H1 (cell line): Measurements from ENCODE around the gene CELF5. TPM values are rescaled to one million over a fixed set of nuclear protein-coding genes. Genes with fewer than 3 reads are reported as not detected.
A peak's percentile ranks its signal among the peaks of the same experiment; 100 is the strongest.

Experiments
- CTCF ChIA-PET: fragments of 300-600 bp; sonication (Branson Sonifier 250); formaldehyde crosslinking; loops from one replicate; lab custom pipeline; 2021; ENCODE audit not compliant: partially characterized antibody; lab: Charles Lee
- POLR2A ChIA-PET: fragments of 300-600 bp; sonication (Branson Sonifier 250); formaldehyde crosslinking; loops from one replicate; lab custom pipeline; 2021; ENCODE audit warnings: inconsistent platforms; ENCODE audit not compliant: partially characterized antibody; lab: Charles Lee
- DNase-seq, 2 experiments: peaks; one replicate each; pipeline versions ENCODE4 v3.0.0 to v3.0.0-alpha.2; 2010 to 2022; ENCODE audit warnings: low spot score in 2 of 2, low read depth in 1 of 2, mixed read lengths in 1 of 2
- FAIRE-seq: peaks from 2 replicates; lab custom pipeline; 2011; peaks lifted over from hg19 to GRCh38; lab: Jason Lieb, UNC
- H2AFZ ChIP-seq: 2 replicates; pipeline ENCODE4 v1.8.1; 2012; ENCODE audit warnings: low read length, inconsistent platforms
- H2AK5ac ChIP-seq: 2 replicates; pipeline ENCODE4 v1.6.1; 2013; ENCODE audit warnings: low read depth, low read length
- H2BK120ac ChIP-seq: replicated peaks from 2 replicates; pipeline ENCODE3; 2013; ENCODE audit warnings: low read depth, low read length, inconsistent platforms
- H2BK12ac ChIP-seq: 2 replicates; pipeline ENCODE4 v1.6.1; 2013; ENCODE audit warnings: low read depth, low read length
- H2BK15ac ChIP-seq: 2 replicates; pipeline ENCODE4 v1.6.1; 2013; ENCODE audit warnings: low read length
- H2BK20ac ChIP-seq: 2 replicates; pipeline ENCODE4 v1.6.1; 2013; ENCODE audit warnings: low read length
- H2BK5ac ChIP-seq: 2 replicates; pipeline ENCODE4 v1.6.1; 2013; ENCODE audit warnings: low read depth, low read length
- H3K14ac ChIP-seq: 2 replicates; pipeline ENCODE4 v1.6.1; 2013; ENCODE audit warnings: inconsistent platforms; ENCODE audit not compliant: insufficient read length
- H3K18ac ChIP-seq: 2 replicates; pipeline ENCODE4 v1.6.1; 2013; ENCODE audit warnings: low read length; ENCODE audit errors: extremely low read depth
- H3K23ac ChIP-seq: 2 replicates; pipeline ENCODE4 v1.6.1; 2013; ENCODE audit warnings: inconsistent platforms; ENCODE audit not compliant: insufficient read length
- H3K23me2 ChIP-seq: 2 replicates; pipeline ENCODE4 v1.6.1; 2013; ENCODE audit warnings: low read depth, low read length
- H3K27ac ChIP-seq: 2 replicates; pipeline ENCODE4 v1.6.1; 2011; ENCODE audit warnings: low read depth, low read length, inconsistent platforms
- H3K27me3 ChIP-seq, 4 experiments: replicated peaks in 1 of 4; 1 replicate in 1 of 4; 2 replicates in 3 of 4; pipeline versions ENCODE4 v1.6.1 to v1.8.1; 2011 to 2013; ENCODE audit warnings: low read length in 3 of 4, mild to moderate bottlenecking in 3 of 4, inconsistent platforms in 2 of 4, mixed read lengths in 2 of 4, moderate library complexity in 1 of 4; ENCODE audit not compliant: control insufficient read depth in 3 of 4, insufficient read depth in 3 of 4; ENCODE audit errors: extremely low read depth in 1 of 4
- H3K36me3 ChIP-seq, 4 experiments: 2 replicates each; pipeline versions ENCODE4 v1.6.1 to v1.8.1; 2011 to 2013; ENCODE audit warnings: mild to moderate bottlenecking in 4 of 4, low read length in 3 of 4, moderate library complexity in 2 of 4, control low read depth in 1 of 4, inconsistent platforms in 1 of 4; ENCODE audit not compliant: insufficient read depth in 4 of 4, control insufficient read depth in 2 of 4
- H3K4ac ChIP-seq: replicated peaks from 2 replicates; pipeline ENCODE3; 2013; ENCODE audit warnings: low read length, low read depth, mixed read lengths, inconsistent platforms; ENCODE audit not compliant: insufficient read length
- H3K4me1 ChIP-seq, 4 experiments: replicated peaks in 1 of 4; 1 replicate in 1 of 4; 2 replicates in 3 of 4; pipeline versions ENCODE4 v1.6.1 to v1.8.1; 2011 to 2013; ENCODE audit warnings: low read length in 3 of 4, inconsistent platforms in 2 of 4, mixed read lengths in 1 of 4; ENCODE audit not compliant: insufficient read depth in 4 of 4, control insufficient read depth in 3 of 4
- H3K4me2 ChIP-seq, 2 experiments: 2 replicates each; pipeline versions ENCODE4 v1.6.1 to v1.8.1; 2011 to 2013; ENCODE audit warnings: low read depth in 2 of 2, low read length in 2 of 2, control low read depth in 1 of 2, inconsistent platforms in 1 of 2, mild to moderate bottlenecking in 1 of 2; ENCODE audit not compliant: insufficient read depth in 1 of 2
- H3K4me3 ChIP-seq, 4 experiments: fragments of 200-600, 300-600 bp in 1 of 4; sonication (generic), shearing (Covaris generic), sonication (Bioruptor Twin) in 1 of 4; 2 replicates each; pipeline versions ENCODE4 v1.5.1 to v1.8.1; 2011 to 2016; ENCODE audit warnings: low read length in 4 of 4, low read depth in 3 of 4, control low read depth in 2 of 4, inconsistent platforms in 2 of 4, mild to moderate bottlenecking in 2 of 4, mixed read lengths in 1 of 4, moderate library complexity in 1 of 4; ENCODE audit not compliant: insufficient read depth in 2 of 4; ENCODE audit errors: extremely low read depth in 1 of 4
- H3K56ac ChIP-seq: replicated peaks from 2 replicates; pipeline ENCODE3; 2013; ENCODE audit warnings: low read depth, mild to moderate bottlenecking, mixed read lengths, low read length, inconsistent platforms; ENCODE audit not compliant: insufficient read length
- H3K79me1 ChIP-seq: 2 replicates; pipeline ENCODE4 v1.6.1; 2013; ENCODE audit warnings: low read depth, low read length, control low read depth
- H3K79me2 ChIP-seq, 2 experiments: 2 replicates each; pipeline versions ENCODE4 v1.6.1 to v1.8.1; 2012 to 2013; ENCODE audit warnings: low read length in 2 of 2, mild to moderate bottlenecking in 2 of 2, inconsistent platforms in 1 of 2; ENCODE audit not compliant: insufficient read depth in 2 of 2, control insufficient read depth in 1 of 2
- H3K9ac ChIP-seq, 4 experiments: replicated peaks in 1 of 4; 1 replicate in 1 of 4; 2 replicates in 3 of 4; pipeline versions ENCODE4 v1.6.1 to v1.8.1; 2011 to 2013; ENCODE audit warnings: low read depth in 3 of 4, low read length in 3 of 4, control low read depth in 2 of 4, mild to moderate bottlenecking in 2 of 4, moderate library complexity in 2 of 4, inconsistent platforms in 1 of 4; ENCODE audit errors: extremely low read depth in 1 of 4
- H3K9me3 ChIP-seq, 2 experiments: 2 replicates each; pipeline versions ENCODE4 v1.6.1 to v1.8.1; 2012 to 2013; ENCODE audit warnings: mild to moderate bottlenecking in 2 of 2, moderate library complexity in 2 of 2, control low read depth in 1 of 2, inconsistent platforms in 1 of 2, low read depth in 1 of 2, low read length in 1 of 2, mixed read lengths in 1 of 2; ENCODE audit not compliant: insufficient read depth in 2 of 2
- H4K20me1 ChIP-seq, 2 experiments: replicated peaks in 1 of 2; 2 replicates each; pipeline versions ENCODE3 to v1.8.1; 2011 to 2013; ENCODE audit warnings: inconsistent platforms in 2 of 2, low read length in 2 of 2, mild to moderate bottlenecking in 1 of 2; ENCODE audit not compliant: insufficient read depth in 2 of 2, control insufficient read depth in 1 of 2
- H4K5ac ChIP-seq: 2 replicates; pipeline ENCODE4 v1.6.1; 2013; ENCODE audit warnings: low read length, low read depth, mixed read lengths, inconsistent platforms; ENCODE audit not compliant: insufficient read length
- H4K8ac ChIP-seq: 2 replicates; pipeline ENCODE4 v1.8.0; 2013; ENCODE audit warnings: mild to moderate bottlenecking, moderate library complexity, low read length, inconsistent platforms; ENCODE audit not compliant: insufficient read depth; ENCODE audit errors: extremely low read depth
- H4K91ac ChIP-seq: replicated peaks from 2 replicates; pipeline ENCODE3; 2013; ENCODE audit warnings: low read length, mixed read lengths, inconsistent platforms; ENCODE audit not compliant: insufficient read length
- NRF1 ChIP-seq: IDR thresholded peaks from 2 replicates; pipeline ENCODE4 v1.6.1; 2011; ENCODE audit warnings: mild to moderate bottlenecking, low read depth, low read length, improper control_type of control experiment
- WGBS, 2 experiments: shearing (Covaris generic) in 1 of 2; methylation state at CpG; one replicate each; pipeline versions ENCODE4 v1.1.6 to v1.1.7; 2013 to 2015; ENCODE audit warnings: low lambda C conversion rate in 2 of 2, mixed read lengths in 2 of 2, inconsistent platforms in 1 of 2, low coverage in 1 of 2, missing lambda C conversion rate in 1 of 2; ENCODE audit not compliant: insufficient replicate concordance in 2 of 2, insufficient coverage in 1 of 2, insufficient read length in 1 of 2; ENCODE audit errors: extremely low coverage in 1 of 2, missing lambda C conversion rate in 1 of 2; 5-methylcytosine and 5-hydroxymethylcytosine counted together
- polyA plus RNA-seq, 7 experiments: library from polyadenylated mRNA; depleted of rRNA in 3 of 7; stranded (reverse) in 5 of 7; unstranded in 2 of 7; fragments of >200 nt in 5 of 7; fragments of 200-250 nt in 2 of 7; gene quantifications; 1 replicate in 5 of 7; 2 replicates in 1 of 7; 4 replicates in 1 of 7; pipeline versions ENCODE4 v1.2.1 to v1.2.3, GENCODE V29; 2011 to 2013; ENCODE audit warnings: missing spikeins in 2 of 7, mixed read lengths in 2 of 7
- total RNA-seq: library from RNA; stranded (reverse); fragmentation: NEBNext Ultra II Directional; extraction: Animal tissue kit (Norgen Biotek cat#: 25700); gene quantifications from 2 replicates; pipeline ENCODE4 v1.2.1, GENCODE V29; 2021
- TF ChIP-seq, protein P1 (sequence below): IDR thresholded peaks from 2 replicates; pipeline ENCODE4 v1.6.1; 2012; ENCODE audit warnings: inconsistent platforms

CELF5 gene
- total and polyA plus RNA-seq, 2 of the 8 experiments (the other 6 are each of a cell fraction or from before 2014, with no cell fraction given) = 9.8 to 15.0 TPM

DNA sequence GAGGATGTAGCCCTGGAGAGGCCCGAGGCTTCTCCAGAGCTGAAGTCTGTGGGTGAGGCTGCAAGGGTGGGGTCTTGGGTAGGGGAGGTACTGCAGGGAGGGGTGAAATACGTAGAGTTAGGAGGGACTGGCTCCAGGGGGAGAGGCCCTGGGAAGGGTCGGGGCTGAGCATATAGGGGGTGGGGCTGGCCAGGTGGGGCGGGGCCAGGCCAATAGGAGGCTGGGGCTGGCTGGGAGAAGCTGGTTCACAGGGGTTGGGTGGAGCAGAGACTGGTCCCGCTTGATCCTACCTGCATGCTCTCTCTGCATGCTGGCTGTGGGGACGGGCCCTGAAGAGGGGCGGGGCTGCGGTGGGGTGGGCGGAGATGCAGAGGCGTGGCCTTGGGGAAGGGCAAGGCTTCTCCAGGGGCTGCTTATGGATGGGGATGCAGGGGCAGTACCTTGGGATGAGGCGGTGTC is 51.9 kb downstream of the CELF5 start:
- Histone ChIP-seq H2BK120ac (no peak overlapping the region), H3K23me2 (peaks cover 3% of the 10 kb centered on the region; the same call in 1 of the 2 replicates), H2AFZ (no peak overlapping the region), H3K9me3 (peaks cover 6 to 7% of the 10 kb centered on the region in 2 experiments; a peak in 3 of 4 replicates), H3K27me3 (no peaks in the 10 kb centered on the region; a peak in 2 of 7 replicates), H4K5ac (no peak overlapping the region), H3K27ac (no peak overlapping the region), H4K8ac (no peak overlapping the region), H3K56ac (no peak overlapping the region), H3K18ac (no peak overlapping the region), H3K14ac (no peak overlapping the region), H2BK5ac (no peak overlapping the region), H2AK5ac (no peak overlapping the region), H2BK20ac (no peak overlapping the region), H2BK15ac (no peak overlapping the region), H2BK12ac (no peak overlapping the region), H3K79me2 (no peaks in the 10 kb centered on the region), H3K4ac (no peak overlapping the region), H3K36me3 (no peaks in the 10 kb centered on the region; a peak in 1 of 8 replicates), H3K4me1 (peaks cover 2 to 10% (median 5%) of the 10 kb centered on the region in 4 experiments; a peak in 6 of 7 replicates), H3K9ac (no peak overlapping the region), H3K4me3 (peak overlapping the region in 1 of 4 experiments; percentile 52; a peak in 2 of 8 replicates), H3K79me1 (no peaks in the 10 kb centered on the region), H4K20me1 (peaks cover 0 to 14% of the 10 kb centered on the region in 2 experiments), H3K23ac (no peak overlapping the region), H4K91ac (no peak overlapping the region), H3K4me2 (peak overlapping the region; percentile 44 to 60)
- TF ChIP-seq, protein P1, sequence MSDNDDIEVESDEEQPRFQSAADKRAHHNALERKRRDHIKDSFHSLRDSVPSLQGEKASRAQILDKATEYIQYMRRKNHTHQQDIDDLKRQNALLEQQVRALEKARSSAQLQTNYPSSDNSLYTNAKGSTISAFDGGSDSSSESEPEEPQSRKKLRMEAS = peak; percentile 59; the same call in 1 of the 2 replicates
- TF ChIP-seq NRF1 = no peak
- DNase-seq (peak; percentile 94 to 95), FAIRE-seq (peak; percentile 13)
- ChIA-PET POLR2A (interaction anchor here (0.9 to 1.2 kb wide), 2 partner anchors 8 to 27 kb away, joined by 3 to 7 read pairs; no protein-coding TSS in a partner anchor), CTCF (interaction anchor here (0.6 to 4.7 kb wide), 17 partner anchors 8 to 1757 kb away, joined by 3 to 29 read pairs (median 6); no protein-coding TSS in a partner anchor)
- WGBS, 2 experiments = 0% methylated on average over 4 of the region's 11 CpGs; no CpG with 5 or more reads in 1 of the 2 experiments
